Endometrial microvascular endothelial cells (primary cell): ENCODE results near the gene TBCB. TPM values are rescaled to one million over a fixed set of nuclear protein-coding genes. Genes with fewer than 3 reads are reported as not detected.
"Not testable (repeated sequence)": the region's sequence is repeated elsewhere in the genome, so short reads cannot be mapped to it uniquely, and the experiment has no call there.

Source experiments
- in situ Hi-C: cut with HindIII; loops from 2 replicates; pipeline ENCODE4 v1.10.0; 2017; ENCODE audit warnings: low sequenced_read_pairs, low pct_unique_long_range_greater_than_20kb; ENCODE audit errors: inconsistent ontology term
- total RNA-seq: library from RNA; depleted of rRNA; stranded (reverse); fragments of >200 nt; gene quantifications from one replicate; pipeline ENCODE4 v1.2.3, GENCODE V29; 2015; ENCODE audit errors: inconsistent ontology term

TBCB gene, protein sequence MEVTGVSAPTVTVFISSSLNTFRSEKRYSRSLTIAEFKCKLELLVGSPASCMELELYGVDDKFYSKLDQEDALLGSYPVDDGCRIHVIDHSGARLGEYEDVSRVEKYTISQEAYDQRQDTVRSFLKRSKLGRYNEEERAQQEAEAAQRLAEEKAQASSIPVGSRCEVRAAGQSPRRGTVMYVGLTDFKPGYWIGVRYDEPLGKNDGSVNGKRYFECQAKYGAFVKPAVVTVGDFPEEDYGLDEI
- 235 TPM for total RNA-seq

DNA sequence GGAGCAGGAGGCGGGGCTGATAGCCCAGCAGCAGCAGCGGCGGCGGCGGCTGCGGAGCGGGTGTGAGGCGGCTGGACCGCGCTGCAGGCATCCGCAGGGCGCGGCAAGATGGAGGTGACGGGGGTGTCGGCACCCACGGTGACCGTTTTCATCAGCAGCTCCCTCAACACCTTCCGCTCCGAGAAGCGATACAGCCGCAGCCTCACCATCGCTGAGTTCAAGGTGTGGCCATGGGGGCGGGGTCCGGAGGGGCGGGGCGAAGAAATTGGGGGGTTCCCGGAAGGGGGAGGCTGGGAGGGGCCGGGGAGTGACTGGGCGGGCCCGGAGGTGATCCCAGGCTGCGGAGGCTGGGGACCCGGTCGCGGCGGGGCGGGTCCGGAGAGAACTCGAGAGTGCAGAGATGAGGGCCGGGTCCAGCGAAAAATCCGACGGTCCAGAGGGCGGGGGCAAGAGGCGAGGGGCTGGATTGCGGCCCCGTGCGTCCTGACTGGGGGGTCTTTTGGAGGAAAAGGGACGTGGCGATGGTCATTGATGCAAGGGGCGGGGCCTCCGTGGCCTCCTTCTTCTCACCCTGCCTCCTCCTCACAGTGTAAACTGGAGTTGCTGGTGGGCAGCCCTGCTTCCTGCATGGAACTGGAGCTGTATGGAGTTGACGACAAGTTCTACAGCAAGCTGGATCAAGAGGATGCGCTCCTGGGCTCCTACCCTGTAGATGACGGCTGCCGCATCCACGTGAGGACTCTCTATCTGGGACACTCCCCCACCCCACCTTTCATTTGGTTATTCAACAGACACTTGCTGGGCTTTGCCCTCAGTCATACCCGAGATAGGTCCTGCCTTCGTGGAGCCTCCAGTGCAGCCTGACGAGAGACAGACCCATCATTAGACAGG lies at the start of gene TBCB:
TBCB (plus strand) TSS at position 16 of the 891 bp plus-strand sequence; CDS start at position 109, 93 bp downstream.
- in situ Hi-C loops, result no loop called here

DNA sequence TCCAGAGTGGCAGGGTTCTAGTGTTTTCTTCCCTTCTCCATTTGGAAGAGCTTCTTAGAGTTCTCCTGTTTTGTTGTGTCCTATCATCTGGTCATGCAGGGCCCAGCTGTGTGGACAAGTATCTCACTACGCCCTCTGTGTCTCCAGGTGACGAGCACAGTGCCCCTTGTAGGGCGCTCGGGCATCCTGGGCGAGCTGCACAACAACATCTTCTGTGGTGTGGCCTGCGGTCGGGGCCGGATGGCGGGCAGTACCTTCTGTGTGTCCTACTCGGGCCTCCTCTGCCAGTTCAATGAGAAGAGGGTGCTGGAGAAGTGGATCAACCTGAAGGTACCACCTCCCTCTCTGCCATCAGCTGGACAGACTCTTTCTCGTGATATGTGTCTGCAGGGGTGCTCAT lies 47.6 kb upstream of the TBCB start:
- in situ Hi-C loops, result no loop called here

DNA sequence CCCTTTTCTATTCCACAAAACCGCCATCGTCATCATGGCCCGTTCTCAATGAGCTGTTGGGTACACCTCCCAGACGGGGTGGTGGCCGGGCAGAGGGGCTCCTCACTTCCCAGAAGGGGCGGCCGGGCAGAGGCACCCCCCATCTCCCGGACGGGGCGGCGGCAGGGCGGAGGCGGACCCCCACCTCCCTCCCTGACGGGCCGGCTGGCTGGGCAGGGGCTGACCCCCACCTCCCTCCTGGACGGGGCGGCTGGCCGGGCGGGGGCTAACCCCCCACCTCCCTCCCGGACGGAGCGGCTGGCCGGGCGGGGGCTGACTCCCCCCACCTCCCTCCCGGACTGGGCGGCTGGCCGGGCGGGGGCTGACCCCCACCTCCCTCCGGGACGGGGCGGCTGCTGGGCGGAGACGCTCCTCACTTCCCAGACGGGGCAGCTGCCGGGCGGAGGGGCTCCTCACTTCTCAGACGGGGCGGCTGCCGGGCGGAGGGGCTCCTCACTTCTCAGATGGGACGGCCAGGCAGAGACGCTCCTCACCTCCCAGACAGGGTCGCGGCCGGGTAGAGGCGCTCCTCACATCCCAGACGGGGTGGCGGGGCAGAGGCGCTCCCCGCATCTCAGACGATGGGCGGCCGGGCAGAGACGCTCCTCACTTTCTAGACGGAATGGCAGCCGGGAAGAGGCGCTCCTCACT lies 46.3 kb upstream of the TBCB start:
- in situ Hi-C loops, result not testable (repeated sequence)

DNA sequence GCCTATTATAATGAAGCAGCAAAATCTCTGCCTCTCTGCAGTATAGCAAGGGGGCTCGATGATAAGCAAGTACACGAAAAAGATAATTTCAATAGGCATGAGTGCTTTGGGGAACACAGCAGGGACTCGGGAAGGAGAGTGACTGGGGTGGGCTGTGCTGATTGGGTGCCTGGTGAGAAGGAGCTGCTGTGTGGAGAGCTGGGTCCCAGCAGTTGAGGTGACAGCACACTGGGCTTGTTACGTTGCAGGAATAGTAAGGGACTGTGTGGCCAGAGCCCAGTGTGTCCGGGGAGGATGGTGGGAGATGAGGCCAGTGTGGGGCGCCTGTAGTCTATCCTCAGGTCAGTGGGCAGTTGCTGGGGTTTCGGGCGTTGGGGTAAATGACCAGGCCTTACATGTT lies 43.2 kb upstream of the TBCB start:
- in situ Hi-C loops, result no loop called here

DNA sequence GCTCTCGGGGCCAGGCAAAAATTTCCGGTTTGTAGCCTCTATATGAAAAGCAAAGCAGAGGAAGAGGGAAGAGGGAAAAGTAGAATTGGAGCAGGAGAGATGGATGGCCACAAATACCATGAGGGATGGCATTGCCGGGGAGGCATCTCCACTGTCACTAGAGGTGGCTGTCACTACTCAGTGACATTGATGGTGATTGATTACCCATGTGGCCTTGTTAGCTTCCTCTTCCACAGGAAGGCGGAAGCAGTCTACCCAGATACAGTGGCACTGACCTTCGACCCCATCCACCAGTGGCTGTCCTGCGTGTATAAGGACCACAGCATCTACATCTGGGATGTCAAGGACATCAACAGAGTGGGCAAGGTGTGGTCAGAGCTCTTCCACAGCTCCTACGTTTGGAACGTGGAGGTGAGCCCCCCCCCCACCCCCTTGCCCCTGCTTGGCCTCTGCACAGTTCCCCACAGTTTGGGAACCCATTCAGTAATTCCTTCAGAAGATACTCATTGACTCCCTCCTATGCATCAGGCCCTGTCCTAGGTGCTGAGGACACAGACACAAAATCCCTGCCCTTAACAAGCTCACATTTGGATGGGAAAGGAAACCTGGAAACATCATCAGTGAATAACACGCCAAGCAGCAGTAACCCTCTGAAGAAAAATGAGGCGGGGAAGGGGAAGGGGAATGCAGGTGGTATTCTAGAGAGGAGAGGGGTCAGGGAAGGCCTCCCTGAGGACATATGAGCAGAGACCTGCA lies 42.0 kb upstream of the TBCB start:
- in situ Hi-C loops, result no loop called here

DNA sequence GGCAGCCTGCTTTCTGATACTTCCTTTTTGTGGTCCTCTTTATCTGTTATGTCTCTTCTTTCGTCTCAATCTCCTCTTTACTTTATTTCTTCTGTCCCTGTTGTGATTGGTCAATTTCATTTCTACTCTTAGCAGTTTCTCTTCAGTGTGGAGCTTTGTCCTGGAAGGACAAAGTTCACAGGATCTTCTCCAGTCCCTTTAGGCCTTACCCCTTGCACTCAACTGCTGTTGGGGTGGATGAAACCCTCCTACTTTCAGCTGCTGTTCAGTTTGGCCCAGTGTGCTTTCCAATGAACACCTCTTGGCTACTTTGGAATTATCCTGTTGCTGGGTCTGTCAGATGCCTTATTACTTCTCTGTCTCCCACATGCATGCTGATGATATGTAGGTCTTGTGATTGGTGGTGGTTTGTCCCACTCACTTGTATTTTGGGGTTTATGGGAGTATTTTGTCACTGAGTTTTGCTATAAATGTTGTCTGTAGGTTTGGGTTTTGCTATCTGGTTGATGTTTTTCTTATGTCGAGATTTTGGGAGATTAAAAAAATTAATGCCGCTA lies 35.8 kb upstream of the TBCB start:
- in situ Hi-C loops, result no loop called here

DNA sequence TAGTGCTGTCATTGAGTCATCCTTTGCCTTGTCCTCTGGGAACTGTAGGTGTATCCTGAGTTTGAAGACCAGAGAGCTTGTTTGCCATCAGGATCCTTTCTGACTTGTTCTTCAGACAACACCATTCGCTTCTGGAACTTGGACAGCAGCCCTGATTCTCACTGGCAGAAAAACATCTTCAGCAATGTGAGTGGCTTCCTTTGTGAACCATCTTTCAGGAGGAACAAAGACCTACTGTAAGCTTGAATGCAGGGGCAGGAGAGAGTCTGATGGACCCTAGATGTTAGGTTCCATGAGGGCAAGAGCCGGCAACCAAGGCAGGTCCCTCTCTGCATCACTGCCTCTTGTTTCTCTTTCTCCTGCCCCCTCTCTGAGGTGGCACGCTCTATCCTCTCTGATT lies 33.9 kb upstream of the TBCB start:
- in situ Hi-C loops, result no loop called here

DNA sequence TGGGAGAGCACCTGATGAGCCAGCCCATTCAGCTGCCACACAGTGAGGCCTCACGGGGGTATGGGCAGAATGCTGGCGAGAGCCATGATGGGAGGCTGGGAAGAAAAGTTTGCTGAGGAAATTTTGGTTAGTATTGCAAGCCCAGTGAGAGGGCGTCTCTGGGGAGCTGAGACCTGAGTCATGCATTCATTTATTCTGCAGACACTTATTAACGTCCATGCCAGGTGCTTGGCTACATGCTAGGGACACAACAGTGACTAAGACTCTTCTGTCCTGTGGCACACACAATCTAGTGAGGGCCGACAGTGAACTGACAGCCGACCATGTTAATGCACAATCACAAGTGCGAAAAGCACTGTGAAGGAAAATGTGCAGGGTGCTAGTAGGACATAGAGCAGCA lies 33.4 kb upstream of the TBCB start:
- in situ Hi-C loops, result no loop called here

DNA sequence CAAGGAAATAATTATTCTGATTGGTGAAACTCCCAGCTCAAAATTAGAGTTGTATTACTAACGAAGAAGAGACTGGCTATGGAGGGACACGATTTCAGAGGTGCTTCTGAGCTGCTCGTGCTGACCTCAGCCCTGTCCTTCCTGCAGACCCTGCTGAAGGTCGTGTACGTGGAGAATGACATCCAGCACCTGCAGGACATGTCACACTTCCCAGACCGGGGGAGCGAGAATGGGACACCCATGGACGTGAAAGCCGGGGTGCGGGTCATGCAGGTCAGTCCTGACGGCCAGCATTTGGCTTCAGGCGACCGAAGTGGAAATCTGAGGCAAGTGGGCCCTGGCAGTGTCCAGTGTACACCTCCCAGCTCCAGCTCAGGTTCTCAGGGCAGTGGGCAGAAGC lies 32.4 kb upstream of the TBCB start:
- in situ Hi-C loops, result no loop called here

DNA sequence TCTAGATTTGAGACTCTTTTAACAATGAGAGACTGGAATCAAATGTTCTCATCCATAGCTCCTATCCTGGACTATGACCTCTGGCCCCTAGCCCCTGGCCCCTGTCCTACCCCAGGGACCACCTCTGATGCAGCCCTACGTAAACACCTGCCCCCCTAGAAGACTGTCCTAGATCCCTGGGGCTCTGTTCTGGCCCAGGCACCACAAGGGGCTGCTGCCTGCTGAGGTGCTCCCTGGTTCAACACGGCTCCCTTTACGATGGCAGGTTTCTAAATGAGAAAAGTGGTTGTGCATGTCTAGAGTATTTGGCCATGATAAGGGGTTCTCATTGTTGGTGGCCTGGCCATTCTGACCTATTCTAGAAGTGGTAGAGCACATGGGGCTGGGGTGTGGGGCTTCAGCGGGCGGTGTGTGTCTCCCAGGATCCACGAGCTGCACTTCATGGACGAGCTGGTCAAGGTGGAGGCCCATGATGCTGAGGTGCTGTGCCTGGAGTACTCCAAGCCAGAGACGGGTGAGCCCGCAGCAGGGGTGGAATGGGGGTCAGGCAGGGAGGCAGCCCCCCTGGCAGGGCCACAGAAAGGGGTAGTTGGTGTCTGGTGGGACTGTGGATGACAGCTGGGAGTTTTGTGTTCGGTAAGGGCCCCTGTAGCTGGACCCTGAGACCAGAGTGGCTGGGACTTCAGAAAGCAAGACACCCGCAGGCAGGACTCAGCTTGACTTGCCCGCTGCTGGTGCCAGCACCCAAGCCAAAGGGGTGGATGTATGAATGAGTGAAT lies 30.8 kb upstream of the TBCB start:
- in situ Hi-C loops, result no loop called here

DNA sequence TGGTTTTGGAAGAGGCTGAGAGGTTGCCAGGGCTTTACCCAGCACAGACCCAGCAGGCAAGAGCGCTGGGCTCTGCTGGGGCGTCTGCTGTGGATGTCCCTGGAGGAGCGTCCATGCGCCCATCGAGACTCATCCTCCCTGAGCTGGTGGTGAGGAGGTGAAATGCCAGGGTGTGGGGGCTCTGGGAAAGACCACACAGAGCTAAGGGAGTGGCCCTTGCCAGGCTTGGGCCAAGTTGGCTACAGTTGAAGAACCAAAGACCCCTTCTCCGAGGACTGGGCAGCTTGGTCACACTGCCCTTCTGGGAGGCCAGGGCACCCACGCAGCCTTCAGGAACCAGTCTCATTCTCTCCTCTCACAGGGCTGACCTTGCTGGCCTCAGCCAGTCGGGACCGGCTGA lies 28.9 kb upstream of the TBCB start:
- in situ Hi-C loops, result no loop called here

DNA sequence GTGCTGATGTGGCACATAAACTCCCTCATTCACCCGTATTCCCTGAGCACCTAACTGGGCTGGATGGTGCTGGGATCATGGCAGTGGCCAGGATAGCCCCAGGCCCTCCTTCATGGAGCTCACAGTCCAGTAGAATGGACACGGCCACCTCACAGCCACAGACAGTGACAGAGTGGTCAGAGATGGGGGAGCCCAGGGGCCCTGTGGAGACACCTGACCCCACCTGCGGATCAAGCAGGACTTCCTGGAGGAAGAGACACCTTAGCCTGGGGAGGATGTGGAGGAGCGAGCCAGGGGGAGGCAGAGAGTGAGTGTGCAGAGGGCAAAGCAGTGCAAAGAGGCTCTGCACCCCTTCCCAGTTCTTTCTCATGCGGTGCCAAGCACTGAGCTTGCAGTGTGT lies 25.4 kb upstream of the TBCB start:
- in situ Hi-C loops, result no loop called here

DNA sequence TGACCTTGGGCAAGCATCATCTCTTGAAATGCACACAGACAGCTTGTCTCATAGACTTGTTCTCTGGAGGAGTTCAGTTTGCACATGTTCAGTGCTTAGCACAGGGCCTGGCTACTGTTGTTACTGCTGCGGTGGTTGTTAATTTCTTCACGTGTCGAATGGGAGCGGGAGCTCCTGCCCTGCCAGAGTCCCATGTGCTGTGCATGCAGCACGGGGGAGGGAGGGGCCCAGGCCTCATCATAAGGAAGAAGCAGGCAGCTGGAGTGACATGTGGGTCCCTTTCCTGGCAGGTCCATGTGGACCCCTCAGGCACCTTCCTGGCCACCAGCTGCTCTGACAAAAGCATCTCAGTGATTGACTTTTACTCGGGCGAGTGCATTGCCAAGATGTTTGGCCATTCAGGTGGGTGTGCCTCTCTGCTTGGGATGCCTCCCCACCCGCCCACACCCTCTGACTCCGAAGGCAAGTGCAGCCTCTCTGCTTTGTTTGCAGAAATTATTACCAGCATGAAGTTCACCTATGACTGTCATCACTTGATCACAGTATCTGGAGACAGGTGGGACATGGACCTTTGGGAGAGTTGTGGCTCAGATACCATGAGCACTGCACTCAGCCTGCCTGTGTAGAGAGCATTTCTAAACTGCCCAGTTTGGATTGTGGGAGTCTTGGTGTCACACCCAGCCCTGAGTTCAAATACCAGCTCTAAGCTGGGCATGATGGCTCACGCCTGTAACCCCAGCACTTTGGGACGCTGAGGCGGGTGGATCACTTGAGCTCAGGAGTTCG lies 24.2 kb upstream of the TBCB start:
- in situ Hi-C loops, result no loop called here

DNA sequence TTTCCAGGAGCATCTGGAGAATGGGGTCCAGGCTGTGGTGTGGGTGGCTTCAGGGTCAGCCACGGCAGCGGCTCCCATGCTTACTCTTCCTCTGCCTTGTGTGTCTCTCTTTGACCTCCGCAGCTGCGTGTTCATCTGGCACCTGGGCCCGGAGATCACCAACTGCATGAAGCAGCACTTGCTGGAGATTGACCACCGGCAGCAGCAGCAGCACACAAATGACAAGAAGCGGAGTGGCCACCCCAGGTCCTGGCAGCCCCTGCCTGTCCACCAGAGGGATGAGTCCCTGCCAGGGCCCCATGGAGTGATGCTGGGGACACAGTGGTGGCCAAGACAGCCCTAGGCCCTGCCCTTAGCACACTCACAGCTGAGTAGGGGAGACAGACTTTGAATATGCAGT lies 22.7 kb upstream of the TBCB start:
- in situ Hi-C loops, result no loop called here

DNA sequence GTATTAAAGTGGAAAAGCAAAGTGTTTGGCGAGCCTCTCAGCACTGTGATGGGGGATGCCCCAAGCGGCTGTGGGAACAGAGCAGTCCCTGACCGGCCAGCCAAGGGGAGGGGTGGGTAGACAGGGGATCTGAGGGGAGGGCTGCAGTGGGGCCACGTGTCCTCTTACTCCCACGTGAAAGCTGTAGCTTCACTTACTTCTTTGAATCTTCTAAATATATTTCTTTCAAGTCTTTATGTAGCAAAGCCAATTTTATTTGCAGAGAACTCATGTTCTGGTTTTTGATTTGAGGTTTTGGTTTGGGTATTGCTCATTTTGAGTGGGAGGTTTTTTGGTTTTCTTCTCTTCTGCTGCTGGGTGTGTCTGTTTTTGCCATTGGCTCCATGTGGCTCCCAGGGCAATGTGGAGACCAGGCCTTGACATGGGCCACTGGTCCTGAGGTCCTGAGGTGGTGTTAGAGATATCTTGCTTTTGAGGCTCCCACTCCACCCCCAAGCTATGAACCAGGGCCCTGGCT lies 22.1 kb upstream of the TBCB start:
- in situ Hi-C loops, result no loop called here

DNA sequence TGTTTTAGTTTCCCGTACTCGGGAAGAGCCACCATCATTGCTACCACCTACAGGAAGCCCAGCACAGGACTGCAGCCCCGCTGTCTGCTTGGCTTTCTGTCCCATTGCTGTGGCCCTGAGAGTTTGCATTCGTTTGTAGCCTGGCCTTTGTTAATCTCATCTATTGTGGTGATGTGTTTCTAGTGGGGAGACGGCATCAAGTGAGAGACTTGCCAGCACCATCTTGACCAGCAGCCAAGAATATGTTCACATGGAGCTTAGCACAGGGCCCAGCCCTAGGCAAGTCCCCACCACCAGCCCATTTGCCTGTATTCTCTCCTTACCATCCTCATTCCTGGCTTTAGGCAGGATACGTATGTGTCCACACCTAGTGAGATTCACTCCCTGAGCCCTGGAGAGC lies 21.6 kb upstream of the TBCB start:
- in situ Hi-C loops, result no loop called here

DNA sequence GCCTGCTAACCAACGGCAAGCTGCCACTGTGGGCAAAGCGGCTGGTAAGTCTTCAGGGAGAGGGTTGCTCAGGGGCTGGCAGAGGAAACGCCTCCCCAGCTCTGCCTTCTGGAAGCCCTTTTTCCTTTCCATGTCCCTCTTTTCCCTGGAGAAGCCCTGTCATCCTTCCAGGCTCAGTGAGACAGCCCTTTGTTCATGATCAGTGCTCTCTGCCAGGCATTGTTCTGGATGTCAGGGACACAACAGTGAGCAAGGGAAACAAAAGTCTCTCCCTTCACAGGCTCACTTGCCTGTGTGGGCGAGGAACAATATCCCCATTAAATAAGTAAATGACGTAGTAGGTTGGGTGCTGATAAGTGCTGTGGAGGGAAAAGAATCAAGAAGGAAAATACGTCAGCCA lies 18.2 kb upstream of the TBCB start:
- in situ Hi-C loops, result no loop called here
